ENCODE measurements around the gene SMG9.

The SMG9 gene

GRCh38 chr19:43718627-43719377 is 36.0 kb downstream of the SMG9 start:
- TF ChIP-seq CTCF (IDR thresholded peaks at IDR 0.05) = no peak

- no peak for TF ChIP-seq CTCF (IDR thresholded peaks at IDR 0.05)
These were observed 39.0 kb downstream of the SMG9 start, which contains the start of gene IRGC for GRCh38 chr19:43715776-43716175. TSS of gene IRGC (plus strand) at chr19:43716076. CDS start at chr19:43718559, 2,483 bp downstream.

- TF ChIP-seq CTCF (IDR thresholded peaks at IDR 0.05) = no peak
These were observed 41.6 kb downstream of the SMG9 start for GRCh38 chr19:43713208-43713607.

GRCh38 chr19:43711751-43712355 is 42.9 kb downstream of the SMG9 start:
- TF ChIP-seq CTCF (IDR thresholded peaks at IDR 0.05) = no peak

- TF ChIP-seq CTCF (IDR thresholded peaks at IDR 0.05) = no peak
These were observed 46.0 kb downstream of the SMG9 start for GRCh38 chr19:43708716-43709115.

- TF ChIP-seq CTCF (IDR thresholded peaks at IDR 0.05) = no peak
These were observed 47.5 kb downstream of the SMG9 start for GRCh38 chr19:43707158-43707712.

- TF ChIP-seq CTCF (IDR thresholded peaks at IDR 0.05) = no peak
These were observed 49.0 kb downstream of the SMG9 start for GRCh38 chr19:43705729-43706128.
